SU-DHL-6 (cell line): Measurements from ENCODE around the gene FBLN2.

Source experiments
- H2AFZ ChIP-seq: fragments of 200-600 bp; sonication (generic); 2 replicates; pipeline ENCODE4 v1.6.1; 2014; ENCODE audit warnings: low read depth, mild to moderate bottlenecking, moderate library complexity, mixed read lengths, antibody characterized with exemption, low read length; ENCODE audit not compliant: severe bottlenecking
- H3F3A ChIP-seq: fragments of 200-600 bp; shearing (Covaris generic); 2 replicates; pipeline ENCODE4 v1.6.0; 2016; ENCODE audit warnings: antibody characterized with exemption, mild to moderate bottlenecking; ENCODE audit not compliant: insufficient read depth
- H3K27ac ChIP-seq: fragments of 200-600 bp; sonication (generic); 2 replicates; pipeline ENCODE4 v1.5.1; 2016; ENCODE audit warnings: low read depth, mild to moderate bottlenecking, low read length, moderate library complexity, mixed read lengths
- H3K27me3 ChIP-seq: fragments of 200-600 bp; sonication (generic), shearing (Covaris generic); 2 replicates; pipeline ENCODE4 v1.6.0; 2014; ENCODE audit warnings: mild to moderate bottlenecking, low read length
- H3K36me3 ChIP-seq: fragments of 200-600 bp; sonication (generic); 2 replicates; pipeline ENCODE4 v1.6.1; 2014; ENCODE audit warnings: mild to moderate bottlenecking, low read length, mixed read lengths
- H3K4me2 ChIP-seq: fragments of 300-600, 200-600 bp; shearing (Covaris generic), sonication (generic); 2 replicates; pipeline ENCODE4 v1.6.0; 2014; ENCODE audit warnings: low read length, low read depth, mild to moderate bottlenecking; ENCODE audit not compliant: poor library complexity, severe bottlenecking
- H3K4me3 ChIP-seq: fragments of 200-600 bp; sonication (generic); 2 replicates; pipeline ENCODE4 v1.5.1; 2014; ENCODE audit warnings: antibody characterized with exemption, low read length, mild to moderate bottlenecking, mixed read lengths; ENCODE audit not compliant: insufficient read depth, poor library complexity, severe bottlenecking
- H3K79me2 ChIP-seq: fragments of 200-600 bp; sonication (generic); 2 replicates; pipeline ENCODE4 v1.6.1; 2014; ENCODE audit warnings: mild to moderate bottlenecking, low read length, moderate library complexity; ENCODE audit not compliant: insufficient read depth
- H3K9ac ChIP-seq: fragments of 200-600 bp; sonication (generic); 2 replicates; pipeline ENCODE4 v1.7.0; 2014; ENCODE audit warnings: mild to moderate bottlenecking, low read length
- H3K9me2 ChIP-seq: fragments of 200-600 bp; sonication (generic); replicated peaks from 2 replicates; pipeline ENCODE4 v1.6.1; 2014; ENCODE audit warnings: low read length; ENCODE audit not compliant: insufficient read depth
- H3K9me3 ChIP-seq: fragments of 200-600 bp; sonication (generic); 2 replicates; pipeline ENCODE4 v1.6.1; 2014; ENCODE audit warnings: low read length, mixed read lengths; ENCODE audit not compliant: insufficient read depth
- H4K20me1 ChIP-seq: fragments of 200-600 bp; sonication (generic); 2 replicates; pipeline ENCODE4 v1.6.1; 2014; ENCODE audit warnings: low read depth, mild to moderate bottlenecking, antibody characterized with exemption, low read length, moderate library complexity, mixed read lengths
- CTCF ChIP-seq: fragments of 200-600 bp; sonication (generic); IDR thresholded peaks from one replicate; pipeline ENCODE4 v1.5.1; 2017; ENCODE audit warnings: antibody characterized with exemption, mild to moderate bottlenecking, low read length, moderate library complexity; ENCODE audit not compliant: insufficient read depth, poor library complexity, severe bottlenecking
- EZH2phosphoT487 ChIP-seq: fragments of 200-600 bp; sonication (generic), shearing (Covaris generic); conservative IDR thresholded peaks from 2 replicates; pipeline ENCODE4 v1.6.1; 2018; ENCODE audit warnings: mild to moderate bottlenecking, antibody characterized with exemption, low read length, moderate library complexity, mixed read lengths

FBLN2 gene

GRCh38 chr3:13685721-13686120, 136.8 kb downstream of the FBLN2 start:
- Histone ChIP-seq H3K4me2 (no peak overlapping the region), H3K36me3 (no peaks in the 10 kb centered on the region), H3K9me2 (no peaks in the 10 kb centered on the region), H3K79me2 (no peaks in the 10 kb centered on the region), H3K27ac (no peak overlapping the region), H4K20me1 (no peaks in the 10 kb centered on the region; the same call in 1 of the 2 replicates), H3F3A (no peaks in the 10 kb centered on the region), H3K4me3 (no peak overlapping the region), H3K9me3 (no peaks in the 10 kb centered on the region), H3K9ac (no peak overlapping the region), H3K27me3 (no peaks in the 10 kb centered on the region), H2AFZ (no peak overlapping the region)
- no peak for TF ChIP-seq CTCF
- no peak for TF ChIP-seq EZH2phosphoT487

- H3K4me3 ChIP-seq: no peak overlapping the region
- no peak overlapping the region for H2AFZ ChIP-seq
- H3F3A ChIP-seq: no peaks in the 10 kb centered on the region
- no peak overlapping the region for H3K27ac ChIP-seq
- no peak overlapping the region for H3K9ac ChIP-seq
- no peak for TF ChIP-seq EZH2phosphoT487
- TF ChIP-seq CTCF: no peak
- H3K79me2 ChIP-seq: no peaks in the 10 kb centered on the region
- no peaks in the 10 kb centered on the region for H3K9me2 ChIP-seq
- H3K9me3 ChIP-seq: no peaks in the 10 kb centered on the region
- no peaks in the 10 kb centered on the region; the same call in 1 of the 2 replicates for H4K20me1 ChIP-seq
- H3K36me3 ChIP-seq: no peaks in the 10 kb centered on the region
- no peaks in the 10 kb centered on the region for H3K27me3 ChIP-seq
- no peak overlapping the region for H3K4me2 ChIP-seq
Measured at GRCh38 chr3:13686367-13687160, 137.6 kb downstream of the FBLN2 start.

GRCh38 chr3:13687517-13687943, 138.6 kb downstream of the FBLN2 start:
- H3K27me3 ChIP-seq: no peaks in the 10 kb centered on the region
- H3K9me3 ChIP-seq: no peaks in the 10 kb centered on the region
- H3K79me2 ChIP-seq: no peaks in the 10 kb centered on the region
- H3K27ac ChIP-seq: no peak overlapping the region
- TF ChIP-seq CTCF (no peak), EZH2phosphoT487 (no peak)
- H3F3A ChIP-seq: no peaks in the 10 kb centered on the region
- H3K4me3 ChIP-seq: no peak overlapping the region
- H2AFZ ChIP-seq: no peak overlapping the region
- H3K36me3 ChIP-seq: no peaks in the 10 kb centered on the region
- no peak overlapping the region for H3K4me2 ChIP-seq
- no peaks in the 10 kb centered on the region; the same call in 1 of the 2 replicates for H4K20me1 ChIP-seq
- no peak overlapping the region for H3K9ac ChIP-seq
- no peaks in the 10 kb centered on the region for H3K9me2 ChIP-seq
